HepG2 (cell line): ENCODE results near the gene TRIM2. TPM values are rescaled to one million over a fixed set of nuclear protein-coding genes. Genes with fewer than 3 reads are reported as not detected.

Source experiments
- ATAC-seq: fragments of 200-7000 bp; cut with Tn5 transposase; 3 replicates; pipeline ENCODE4 v1.9.1; 2020; ENCODE audit warnings: mild to moderate bottlenecking, moderate library complexity
- BruUV-seq: library from RNA; stranded (reverse); fragments of 400-500 nt; replicated peaks from 2 replicates; lab custom pipeline; 2021; lab: Mats Ljungman, UMichigan
- CTCF ChIA-PET: fragments of 300-600 bp; formaldehyde crosslinking; extraction: SDS; loops from one replicate; lab custom pipeline; 2021; ENCODE audit warnings: low total read pairs, inconsistent platforms, low intra/inter-chr PET ratio; lab: Yijun Ruan, JAX
- POLR2A ChIA-PET: fragments of 350-600 bp; sonication (Branson Sonifier 250); formaldehyde crosslinking; loops from one replicate; lab custom pipeline; 2020; ENCODE audit warnings: antibody characterized with exemption, inconsistent platforms; lab: Yijun Ruan, JAX
- DNase-seq: peaks from one replicate; pipeline ENCODE4 v3.0.0-alpha.2; 2015; ENCODE audit warnings: low spot score
- FAIRE-seq: peaks from 3 replicates; lab custom pipeline; 2011; peaks lifted over from hg19 to GRCh38; lab: Jason Lieb, UNC
- H2AFZ ChIP-seq: one replicate; pipeline ENCODE4 v1.6.1; 2011; ENCODE audit warnings: low read length, inconsistent platforms
- H3K27ac ChIP-seq: fragments of 300-600 bp; 3 replicates; pipeline ENCODE4 v1.8.0; 2011; ENCODE audit warnings: mixed run types, mild to moderate bottlenecking, mixed read lengths, low read length, inconsistent platforms; ENCODE audit not compliant: insufficient read depth; ENCODE audit errors: extremely low read length
- H3K27me3 ChIP-seq, 2 experiments: fragments of 200-600 bp in 1 of 2; 2 replicates in 1 of 2; 3 replicates in 1 of 2; pipeline versions ENCODE4 v1.6.0 to v1.8.0; 2011; ENCODE audit warnings: low read length in 2 of 2, mild to moderate bottlenecking in 2 of 2, moderate library complexity in 2 of 2, inconsistent platforms in 1 of 2; ENCODE audit not compliant: insufficient read depth in 2 of 2, control insufficient read depth in 1 of 2
- H3K36me3 ChIP-seq, 2 experiments: fragments of 200-600 bp in 1 of 2; replicated peaks in 1 of 2; 2 replicates in 1 of 2; 3 replicates in 1 of 2; pipeline versions ENCODE4 v1.5.1 to v1.8.0; 2011; ENCODE audit warnings: low read length in 2 of 2, inconsistent platforms in 1 of 2; ENCODE audit not compliant: insufficient read depth in 2 of 2, control insufficient read depth in 1 of 2
- H3K4me1 ChIP-seq: 2 replicates; pipeline ENCODE4 v1.5.1; 2012; ENCODE audit warnings: low read length, inconsistent platforms; ENCODE audit not compliant: insufficient read depth
- H3K4me2 ChIP-seq: 2 replicates; pipeline ENCODE4 v1.6.0; 2011; ENCODE audit warnings: low read depth, low read length, inconsistent platforms
- H3K4me3 ChIP-seq, 3 experiments: fragments of 200-600 bp in 1 of 3; sonication (generic), shearing (Covaris generic) in 1 of 3; replicated peaks in 1 of 3; 2 replicates each; pipeline ENCODE4 v1.5.1; 2011 to 2016; ENCODE audit warnings: low read length in 3 of 3, inconsistent platforms in 2 of 3, low read depth in 2 of 3, mild to moderate bottlenecking in 2 of 3, control low read depth in 1 of 3, mixed read lengths in 1 of 3; ENCODE audit not compliant: insufficient read depth in 1 of 3
- H3K79me2 ChIP-seq: one replicate; pipeline ENCODE4 v1.6.1; 2011; ENCODE audit warnings: low read length, inconsistent platforms; ENCODE audit not compliant: insufficient read depth
- H3K9ac ChIP-seq: 2 replicates; pipeline ENCODE4 v1.6.0; 2011; ENCODE audit warnings: mild to moderate bottlenecking, low read depth, low read length, inconsistent platforms; ENCODE audit not compliant: insufficient read depth
- H3K9me3 ChIP-seq: 2 replicates; pipeline ENCODE4 v1.5.1; 2012; ENCODE audit warnings: mild to moderate bottlenecking, low read length
- H4K20me1 ChIP-seq: 2 replicates; pipeline ENCODE4 v1.6.0; 2011; ENCODE audit warnings: inconsistent platforms, mild to moderate bottlenecking, low read length, moderate library complexity; ENCODE audit not compliant: insufficient read depth
- BATF2 ChIP-seq: sonication (generic); formaldehyde crosslinking; IDR thresholded peaks from 2 replicates; pipeline ENCODE4 v1.8.0; 2022; ENCODE audit warnings: mild to moderate bottlenecking, missing genetic modification reagents, moderate library complexity
- HDAC6 ChIP-seq: fragments of 200-600 bp; sonication (generic); IDR thresholded peaks from 2 replicates; pipeline ENCODE4 v1.7.0; 2017; ENCODE audit warnings: mild to moderate bottlenecking, antibody characterized with exemption, low read length, low read depth
- KDM3A ChIP-seq: IDR thresholded peaks from 2 replicates; pipeline ENCODE4 v1.6.1; 2018; ENCODE audit warnings: low read depth, missing compliant biosample characterization
- LBX2 ChIP-seq: sonication (generic); formaldehyde crosslinking; IDR thresholded peaks from 2 replicates; pipeline ENCODE4 v1.5.0; 2020; ENCODE audit warnings: missing genetic modification reagents, mild to moderate bottlenecking, borderline replicate concordance
- MAF1 ChIP-seq: sonication (generic); formaldehyde crosslinking; IDR thresholded peaks from 2 replicates; pipeline ENCODE4 v1.5.0; 2020; ENCODE audit warnings: missing genetic modification reagents, borderline replicate concordance
- THAP8 ChIP-seq: sonication (generic); formaldehyde crosslinking; IDR thresholded peaks from 2 replicates; pipeline ENCODE4 v1.5.1; 2020; ENCODE audit warnings: missing genetic modification reagents, mild to moderate bottlenecking, borderline replicate concordance
- UBTF ChIP-seq: sonication (generic); formaldehyde crosslinking; IDR thresholded peaks from 2 replicates; pipeline ENCODE4 v1.4.0; 2020; ENCODE audit warnings: mild to moderate bottlenecking, missing genetic modification reagents
- ZBTB39 ChIP-seq: sonication (generic); formaldehyde crosslinking; IDR thresholded peaks from 2 replicates; pipeline ENCODE4 v1.5.0; 2020; ENCODE audit warnings: missing genetic modification reagents
- ZFP36 ChIP-seq: fragments of 150-350 bp; IDR thresholded peaks from 2 replicates; pipeline ENCODE4 v1.6.1; 2018; ENCODE audit warnings: borderline replicate concordance, low read length, low read depth; ENCODE audit not compliant: partially characterized antibody
- ZMAT3 ChIP-seq: sonication (generic); formaldehyde crosslinking; conservative IDR thresholded peaks from 2 replicates; pipeline ENCODE4 v1.7.0; 2021; ENCODE audit warnings: missing genetic modification reagents
- ZNF276 ChIP-seq: sonication (generic); formaldehyde crosslinking; IDR thresholded peaks from 2 replicates; pipeline ENCODE4 v1.4.0; 2020; ENCODE audit warnings: mild to moderate bottlenecking, low read depth, missing genetic modification reagents
- ZNF562 ChIP-seq: sonication (generic); formaldehyde crosslinking; IDR thresholded peaks from 2 replicates; pipeline ENCODE4 v1.8.0; 2022; ENCODE audit warnings: missing genetic modification reagents, borderline replicate concordance
- ZNF616 ChIP-seq: sonication (generic); formaldehyde crosslinking; IDR thresholded peaks from 2 replicates; pipeline ENCODE4 v1.5.0; 2020; ENCODE audit warnings: low read depth, mild to moderate bottlenecking, missing genetic modification reagents
- ZNF639 ChIP-seq: conservative IDR thresholded peaks from 2 replicates; pipeline ENCODE4 v1.6.1; 2018; ENCODE audit warnings: missing genetic modification reagents
- ZNF777 ChIP-seq: sonication (generic); formaldehyde crosslinking; IDR thresholded peaks from 2 replicates; pipeline ENCODE4 v1.4.0; 2020; ENCODE audit warnings: missing genetic modification reagents
- WGBS: methylation state at CpG from one replicate; pipeline ENCODE4 v1.1.6; 2017; ENCODE audit warnings: low lambda C conversion rate; 5-methylcytosine and 5-hydroxymethylcytosine counted together
- in situ Hi-C: cut with HindIII; loops from 2 replicates; pipeline ENCODE4 v1.10.0; 2017; ENCODE audit warnings: low pct_unique_long_range_greater_than_20kb; ENCODE audit not compliant: extremely low pct_ligation_motif_present
- intact Hi-C: fragments of 100-400 bp; cut with micrococcal nuclease; formaldehyde crosslinking; loops from one replicate; pipeline ENCODE4 v1.10.0; 2022; ENCODE audit not compliant: unreplicated experiment
- polyA plus RNA-seq, 8 experiments: library from polyadenylated mRNA; depleted of rRNA in 3 of 8; stranded (reverse) in 7 of 8; unstranded in 1 of 8; fragments of >200 nt; fragmentation: Illumina TruSeq in 4 of 8; extraction: Trizol in 4 of 8; gene quantifications; 2 replicates each; pipeline versions ENCODE4 v1.2.1 to v1.2.3, GENCODE V29; 2011 to 2016; ENCODE audit warnings: low read depth in 4 of 8, missing spikeins in 1 of 8, mixed read lengths in 1 of 8; ENCODE audit not compliant: insufficient read depth in 1 of 8
- total RNA-seq, 5 experiments: library from RNA; depleted of rRNA; stranded (reverse); fragments of >200 nt; fragmentation: Illumina TruSeq; extraction: Trizol; gene quantifications; 2 replicates each; pipeline ENCODE4 v1.2.3, GENCODE V29; 2016; ENCODE audit warnings: low read depth in 1 of 5

Gene TRIM2
- total and polyA plus RNA-seq, 2 of the 13 experiments (the other 11 are each of a cell fraction or from before 2014, with no cell fraction given), result 2.1 to 4.2 TPM

- ATAC-seq (no peak), FAIRE-seq (no peak), DNase-seq (no peak)
- Histone ChIP-seq H3K4me1 (no peaks in the 10 kb centered on the region), H3K9ac (no peak overlapping the region), H3K9me3 (no peaks in the 10 kb centered on the region), H3K4me2 (no peak overlapping the region), H3K79me2 (no peaks in the 10 kb centered on the region), H3K27me3 (no peaks in the 10 kb centered on the region), H3K36me3 (no peaks in the 10 kb centered on the region), H2AFZ (no peak overlapping the region), H3K27ac (no peak overlapping the region), H3K4me3 (no peak overlapping the region), H4K20me1 (no peaks in the 10 kb centered on the region)
- in situ Hi-C loops, result no loop called here
- ChIA-PET CTCF (no interaction called here), POLR2A (no interaction called here)
- no TSS peak for BruUV-seq
- 87% methylated on average over 1 of the region's 1 CpG for WGBS
- intact Hi-C loops, result no loop called here
- no peak for TF ChIP-seq LBX2 (CRISPR knock-in tag)
- TF ChIP-seq ZNF616 (CRISPR knock-in tag), result no peak
- TF ChIP-seq ZMAT3 (CRISPR knock-in tag), result no peak
- TF ChIP-seq ZNF562, result no peak
- no peak for TF ChIP-seq ZBTB39 (CRISPR knock-in tag)
- TF ChIP-seq MAF1 (CRISPR knock-in tag), result no peak
- TF ChIP-seq KDM3A (CRISPR knock-in tag), result no peak
- no peak for TF ChIP-seq HDAC6
- no peak for TF ChIP-seq ZNF777 (CRISPR knock-in tag)
- no peak for TF ChIP-seq BATF2
- no peak for TF ChIP-seq UBTF (CRISPR knock-in tag)
- no peak for TF ChIP-seq THAP8 (CRISPR knock-in tag)
- no peak for TF ChIP-seq ZNF276 (CRISPR knock-in tag)
- no peak for TF ChIP-seq ZNF639 (CRISPR knock-in tag)
- no peak for TF ChIP-seq ZFP36
Observed at GRCh38 chr4:153281476-153281875, 77.2 kb downstream of the TRIM2 start.
